GM18907 (cell line): Measurements from ENCODE around the gene RAF1.
"Not testable (repeated sequence)": the region's sequence is repeated elsewhere in the genome, so short reads cannot be mapped to it uniquely, and the experiment has no call there.

ENCODE experiments used
- ATAC-seq: cut with Tn5 transposase; IDR thresholded peaks from one replicate; pipeline ENCODE4 v1.9.1; 2021; ENCODE audit warnings: mild to moderate bottlenecking, moderate library complexity; ENCODE audit not compliant: unreplicated experiment

Gene RAF1

GRCh38 chr3:12663936-12664908, at the start of gene RAF1:
TSS of gene RAF1 (minus strand) at chr3:12664117. CDS start at chr3:12618721, 45,396 bp downstream.
- peak; percentile 95 for ATAC-seq

- no peak for ATAC-seq
Observed at GRCh38 chr3:12710062-12710461, 46.1 kb upstream of the RAF1 start.

- ATAC-seq: no peak
Observed at GRCh38 chr3:12709334-12709733, 45.4 kb upstream of the RAF1 start.

GRCh38 chr3:12708584-12709192, 44.8 kb upstream of the RAF1 start:
- ATAC-seq: no peak

GRCh38 chr3:12707449-12707848, 43.5 kb upstream of the RAF1 start:
- ATAC-seq: no peak

- ATAC-seq: peak; percentile 80
Observed at GRCh38 chr3:12706504-12707253, 42.8 kb upstream of the RAF1 start.

GRCh38 chr3:12705981-12706380, 42.1 kb upstream of the RAF1 start:
- no peak for ATAC-seq

GRCh38 chr3:12705374-12705926, 41.5 kb upstream of the RAF1 start:
- no peak for ATAC-seq

- no peak for ATAC-seq
Observed at GRCh38 chr3:12702501-12702900, 38.6 kb upstream of the RAF1 start.

GRCh38 chr3:12701601-12702000, 37.7 kb upstream of the RAF1 start:
- ATAC-seq: not testable (repeated sequence)

- no peak for ATAC-seq
Observed at GRCh38 chr3:12700800-12701199, 36.9 kb upstream of the RAF1 start.

GRCh38 chr3:12695916-12696315, 32.0 kb upstream of the RAF1 start:
- ATAC-seq: no peak

- no peak for ATAC-seq
Observed at GRCh38 chr3:12695112-12695511, 31.2 kb upstream of the RAF1 start.

- ATAC-seq: no peak
Observed at GRCh38 chr3:12692444-12692843, 28.5 kb upstream of the RAF1 start.

GRCh38 chr3:12689997-12690711, 26.2 kb upstream of the RAF1 start:
- ATAC-seq: no peak

GRCh38 chr3:12687948-12688347, 24.0 kb upstream of the RAF1 start:
- ATAC-seq: no peak

- no peak for ATAC-seq
Observed at GRCh38 chr3:12686096-12686495, 22.2 kb upstream of the RAF1 start.

- ATAC-seq: no peak
Observed at GRCh38 chr3:12681943-12682390, 18.1 kb upstream of the RAF1 start.

- ATAC-seq: no peak
Observed at GRCh38 chr3:12681089-12681942, 17.4 kb upstream of the RAF1 start.
